ENCODE results near the gene HFM1. TPM values are rescaled to one million over a fixed set of nuclear protein-coding genes. Genes with fewer than 3 reads are reported as not detected.

Gene HFM1
- total RNA-seq, 1 experiment from 2014 or later: 2.4 TPM

DNA sequence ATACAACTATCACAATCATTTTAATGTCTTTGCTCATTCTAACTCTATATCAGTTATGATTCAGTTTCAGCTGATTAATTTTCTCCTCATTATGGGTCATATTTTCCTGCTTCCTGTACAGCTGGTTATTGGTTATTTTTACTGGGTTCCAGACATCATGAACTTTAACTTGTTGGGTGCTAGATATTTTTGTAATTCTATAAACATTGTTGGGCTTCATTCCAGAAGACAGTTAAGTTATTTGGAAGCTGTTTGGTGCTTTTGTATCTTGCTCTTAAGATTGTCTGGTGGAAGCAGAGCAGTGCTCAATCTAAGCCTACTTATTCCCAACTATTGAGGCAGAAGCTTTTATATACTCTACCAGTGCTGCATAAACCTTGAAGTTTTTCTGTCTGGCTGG lies 34.4 kb upstream of the HFM1 start:
- Histone ChIP-seq H3K27me3 (ENCODE audit: insufficient read depth, low read length) (no peaks in the 10 kb centered on the region), H4K91ac (ENCODE audit: insufficient read length, low read depth, low read length) (no peak overlapping the region), H3K18ac (ENCODE audit: insufficient read length, low read depth, low read length) (no peak overlapping the region), H3K79me1 (ENCODE audit: insufficient read depth, low read depth, low read length, poor library complexity, severe bottlenecking) (no peaks in the 10 kb centered on the region), H3K4me2 (ENCODE audit: insufficient read depth, insufficient read length, low read length) (no peak overlapping the region), H3K9me3 (ENCODE audit: control insufficient read depth, low read depth, low read length) (no peaks in the 10 kb centered on the region), H4K5ac (ENCODE audit: insufficient read length, low read depth, low read length) (no peak overlapping the region), H3K27ac (ENCODE audit: insufficient read length, low read depth, low read length) (no peak overlapping the region), H3K9ac (ENCODE audit: extremely low read depth, insufficient read length, low read length) (no peak overlapping the region), H2BK20ac (ENCODE audit: low read depth, low read length, poor library complexity, severe bottlenecking) (no peak overlapping the region), H3K23ac (ENCODE audit: insufficient read length, low read depth, low read length) (no peak overlapping the region), H2BK5ac (ENCODE audit: insufficient read length, low read length) (no peak overlapping the region), H3T11ph (ENCODE audit: low read length) (no peak overlapping the region), H3K23me2 (ENCODE audit: insufficient read length, low read depth, low read length, poor library complexity, severe bottlenecking) (no peaks in the 10 kb centered on the region), H3K4ac (ENCODE audit: low read depth, low read length) (no peak overlapping the region), H3K56ac (ENCODE audit: insufficient read length, low read depth, low read length) (no peak overlapping the region), H2BK12ac (ENCODE audit: insufficient read length, low read depth, low read length) (no peak overlapping the region), H3K79me2 (ENCODE audit: insufficient read depth, low read length) (no peaks in the 10 kb centered on the region), H3K14ac (ENCODE audit: insufficient read depth, low read length) (no peak overlapping the region), H4K8ac (replicated peaks; ENCODE audit: insufficient read length, low read depth, low read length) (no peak overlapping the region), H2BK120ac (ENCODE audit: low read depth, low read length, poor library complexity, severe bottlenecking) (no peak overlapping the region), H2AK5ac (ENCODE audit: insufficient read length, low read length) (no peak overlapping the region), H3K4me1 (ENCODE audit: insufficient read depth, low read length) (no peaks in the 10 kb centered on the region), H4K20me1 (ENCODE audit: control insufficient read depth, insufficient read depth, insufficient read length) (no peaks in the 10 kb centered on the region), H2AFZ (ENCODE audit: low read length) (no peak overlapping the region), H2BK15ac (ENCODE audit: low read depth, low read length) (no peak overlapping the region)
- no peak for DNase-seq
- Mint-ChIP-seq H3K4me1 (no peaks in the 10 kb centered on the region), H3K9me3 (peaks cover 21 to 22% of the 10 kb centered on the region in 2 experiments), H3K36me3 (ENCODE audit: insufficient read depth in 1 of 3, low read depth in 3 of 3) (peaks cover 0 to 12% (median 6%) of the 10 kb centered on the region in 3 experiments; a peak in 5 of 7 replicates), H3K4me3 (no peak overlapping the region), H3K27ac (no peak overlapping the region), H3K27me3 (ENCODE audit: low read depth) (no peaks in the 10 kb centered on the region)
- no peak for TF ChIP-seq CTCF (conservative IDR thresholded peaks at IDR 0.05)

Data from H9 (cell line).